GM12878 (cell line): ENCODE results near the gene SPPL3.

ENCODE experiments used
- CREB1 ChIP-seq: IDR thresholded peaks from 2 replicates; pipeline ENCODE4 v1.6.1; 2012; ENCODE audit warnings: low read depth, mild to moderate bottlenecking, inconsistent platforms
- E2F8 ChIP-seq: fragments of 450-650 bp; IDR thresholded peaks from 2 replicates; pipeline ENCODE4 v1.6.1; 2018; ENCODE audit warnings: mild to moderate bottlenecking, low read depth, moderate library complexity; ENCODE audit not compliant: partially characterized antibody
- EZH2 ChIP-seq: IDR thresholded peaks from 2 replicates; pipeline ENCODE4 v1.6.1; 2012; ENCODE audit warnings: low read depth, mild to moderate bottlenecking, control low read depth, inconsistent platforms, low read length, borderline replicate concordance; ENCODE audit not compliant: control insufficient read depth
- HDAC6 ChIP-seq: fragments of 200-600 bp; sonication (generic); IDR thresholded peaks from one replicate; pipeline ENCODE4 v1.8.0; 2017; ENCODE audit warnings: antibody characterized with exemption; ENCODE audit not compliant: unreplicated experiment
- IKZF1 ChIP-seq: fragments of 450-650 bp; conservative IDR thresholded peaks from 2 replicates; pipeline ENCODE4 v1.6.1; 2017; ENCODE audit warnings: antibody characterized with exemption, mild to moderate bottlenecking
- MXI1 ChIP-seq: fragments of 150-350 bp; IDR thresholded peaks from 2 replicates; pipeline ENCODE4 v1.6.1; 2011; ENCODE audit warnings: low read depth, mild to moderate bottlenecking, inconsistent platforms, low read length, improper control_type of control experiment
- NBN ChIP-seq: fragments of 450-650 bp; IDR thresholded peaks from 2 replicates; pipeline ENCODE4 v1.6.1; 2016
- POLR2AphosphoS5 ChIP-seq: IDR thresholded peaks from 2 replicates; pipeline ENCODE4 v1.6.1; 2011; ENCODE audit warnings: mild to moderate bottlenecking, low read length, inconsistent platforms
- RAD21 ChIP-seq: IDR thresholded peaks from 2 replicates; pipeline ENCODE4 v1.6.1; 2011; ENCODE audit warnings: mild to moderate bottlenecking, low read depth, low read length, moderate library complexity; ENCODE audit not compliant: insufficient read depth
- SMC3 ChIP-seq: IDR thresholded peaks from 2 replicates; pipeline ENCODE4 v1.6.1; 2011; ENCODE audit warnings: low read length, improper control_type of control experiment, borderline replicate concordance
- ZNF217 ChIP-seq: fragments of 450-650 bp; IDR thresholded peaks from 2 replicates; pipeline ENCODE4 v1.6.1; 2017; ENCODE audit warnings: antibody characterized with exemption, mild to moderate bottlenecking
- ZNF274 ChIP-seq: IDR thresholded peaks from one replicate; pipeline ENCODE4 v1.8.0; 2011; ENCODE audit not compliant: insufficient read length, insufficient read depth
- ZSCAN29 ChIP-seq: fragments of 450-650 bp; IDR thresholded peaks from 2 replicates; pipeline ENCODE4 v1.6.1; 2017; ENCODE audit warnings: mild to moderate bottlenecking, moderate library complexity
- TF ChIP-seq, protein P1 (sequence below), 3 experiments: IDR thresholded peaks in 2 of 3; conservative IDR thresholded peaks in 1 of 3; 2 replicates each; pipeline ENCODE4 v1.5.1; 2011; ENCODE audit warnings: low read depth in 3 of 3, low read length in 3 of 3, mild to moderate bottlenecking in 3 of 3, control low read depth in 2 of 3, moderate library complexity in 2 of 3, inconsistent platforms in 1 of 3, mixed read lengths in 1 of 3; ENCODE audit not compliant: control insufficient read depth in 2 of 3, insufficient read depth in 1 of 3; ENCODE audit errors: extremely low read depth in 1 of 3

DNA sequence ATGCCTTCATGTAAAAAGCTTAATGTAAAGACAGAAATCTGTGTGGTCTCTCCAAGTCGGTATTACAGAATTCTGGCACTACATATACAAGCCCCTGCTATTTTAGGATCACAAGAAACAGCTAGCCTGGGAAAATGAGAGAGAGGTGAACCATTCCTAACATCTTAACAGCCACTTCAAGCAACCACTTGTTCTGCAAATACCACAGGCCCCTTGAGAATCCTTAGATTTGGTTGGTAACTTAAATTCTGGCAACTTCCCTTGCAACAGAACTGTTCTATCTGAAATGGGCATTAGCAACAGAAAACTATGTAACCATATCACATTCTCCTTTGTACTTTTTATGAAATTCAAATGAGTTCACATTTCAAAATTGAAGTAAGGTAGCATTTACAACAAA is 68.5 kb downstream of the SPPL3 start:
- TF ChIP-seq ZNF274 (no peak), ZNF217 (no peak), CREB1 (no peak), RAD21 (no peak), SMC3 (no peak), E2F8 (no peak), EZH2 (no peak), MXI1 (no peak), HDAC6 (no peak), POLR2AphosphoS5 (no peak), NBN (no peak), ZSCAN29 (no peak), IKZF1 (no peak)
- TF ChIP-seq, protein P1, sequence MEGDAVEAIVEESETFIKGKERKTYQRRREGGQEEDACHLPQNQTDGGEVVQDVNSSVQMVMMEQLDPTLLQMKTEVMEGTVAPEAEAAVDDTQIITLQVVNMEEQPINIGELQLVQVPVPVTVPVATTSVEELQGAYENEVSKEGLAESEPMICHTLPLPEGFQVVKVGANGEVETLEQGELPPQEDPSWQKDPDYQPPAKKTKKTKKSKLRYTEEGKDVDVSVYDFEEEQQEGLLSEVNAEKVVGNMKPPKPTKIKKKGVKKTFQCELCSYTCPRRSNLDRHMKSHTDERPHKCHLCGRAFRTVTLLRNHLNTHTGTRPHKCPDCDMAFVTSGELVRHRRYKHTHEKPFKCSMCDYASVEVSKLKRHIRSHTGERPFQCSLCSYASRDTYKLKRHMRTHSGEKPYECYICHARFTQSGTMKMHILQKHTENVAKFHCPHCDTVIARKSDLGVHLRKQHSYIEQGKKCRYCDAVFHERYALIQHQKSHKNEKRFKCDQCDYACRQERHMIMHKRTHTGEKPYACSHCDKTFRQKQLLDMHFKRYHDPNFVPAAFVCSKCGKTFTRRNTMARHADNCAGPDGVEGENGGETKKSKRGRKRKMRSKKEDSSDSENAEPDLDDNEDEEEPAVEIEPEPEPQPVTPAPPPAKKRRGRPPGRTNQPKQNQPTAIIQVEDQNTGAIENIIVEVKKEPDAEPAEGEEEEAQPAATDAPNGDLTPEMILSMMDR (IDR thresholded peaks at IDR 0.05 in 2 of 3, conservative IDR thresholded peaks at IDR 0.05 in 1 of 3; ENCODE audit: control insufficient read depth in 2 of 3, extremely low read depth in 1 of 3, insufficient read depth in 1 of 3, low read depth in 3 of 3, low read length in 3 of 3) = no peak
